Ishikawa (cell line): ENCODE measurements around the gene CFAP61.

Source experiments
- CEBPB ChIP-seq: IDR thresholded peaks from 2 replicates; pipeline ENCODE4 v1.6.1; 2012
- CREB1 ChIP-seq: IDR thresholded peaks from 2 replicates; pipeline ENCODE4 v1.6.1; 2012; ENCODE audit warnings: low read depth
- EGR1 ChIP-seq: IDR thresholded peaks from 2 replicates; pipeline ENCODE4 v1.6.1; 2012
- EP300 ChIP-seq: IDR thresholded peaks from 2 replicates; pipeline ENCODE4 v1.6.1; 2012; ENCODE audit warnings: borderline replicate concordance
- FOXM1 ChIP-seq: IDR thresholded peaks from 2 replicates; pipeline ENCODE4 v1.6.1; 2012; ENCODE audit warnings: low read depth, borderline replicate concordance
- NFIC ChIP-seq: IDR thresholded peaks from 2 replicates; pipeline ENCODE4 v1.6.1; 2012
- RAD21 ChIP-seq: IDR thresholded peaks from 2 replicates; pipeline ENCODE4 v1.6.1; 2012; ENCODE audit warnings: low read depth
- TAF1 ChIP-seq: IDR thresholded peaks from 2 replicates; pipeline ENCODE4 v1.6.1; 2012; ENCODE audit warnings: low read depth, mild to moderate bottlenecking
- TCF12 ChIP-seq: IDR thresholded peaks from 2 replicates; pipeline ENCODE4 v1.6.1; 2012; ENCODE audit warnings: low read depth
- TEAD4 ChIP-seq: IDR thresholded peaks from 2 replicates; pipeline ENCODE4 v1.6.1; 2012
- YY1 ChIP-seq: IDR thresholded peaks from 2 replicates; pipeline ENCODE4 v1.6.1; 2012; ENCODE audit warnings: low read depth
- ZBTB7A ChIP-seq: IDR thresholded peaks from 2 replicates; pipeline ENCODE4 v1.6.1; 2012; ENCODE audit warnings: low read depth
- TF ChIP-seq, protein P1 (sequence below): IDR thresholded peaks from 2 replicates; pipeline ENCODE4 v1.6.1; 2012
- TF ChIP-seq, protein P2 (sequence below): IDR thresholded peaks from 2 replicates; pipeline ENCODE4 v1.6.1; 2012; ENCODE audit warnings: low read depth, mild to moderate bottlenecking
- TF ChIP-seq, protein P3 (sequence below): IDR thresholded peaks from 2 replicates; pipeline ENCODE4 v1.6.1; 2012

Gene CFAP61

DNA sequence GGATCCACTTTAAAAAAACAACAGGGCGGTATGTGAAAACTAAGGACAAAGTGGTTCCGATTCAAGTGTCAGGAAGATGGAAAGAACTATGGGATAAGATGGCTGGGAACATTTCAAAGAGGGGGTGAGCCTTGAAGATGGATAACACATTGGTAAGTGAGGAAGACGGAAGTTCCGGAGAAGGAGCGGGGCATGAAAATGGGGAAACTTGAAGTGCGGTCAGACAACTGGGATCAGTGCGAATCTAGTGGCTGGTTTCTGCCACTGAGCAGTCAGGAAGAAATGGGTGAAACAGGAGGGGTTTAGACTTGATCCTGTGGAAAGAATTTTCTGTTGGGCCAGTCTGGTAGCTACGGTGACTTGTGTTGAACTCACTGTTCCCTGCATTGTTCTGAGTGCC lies 34.0 kb upstream of the CFAP61 start:
- no peak for TF ChIP-seq TCF12
- TF ChIP-seq, protein P1, sequence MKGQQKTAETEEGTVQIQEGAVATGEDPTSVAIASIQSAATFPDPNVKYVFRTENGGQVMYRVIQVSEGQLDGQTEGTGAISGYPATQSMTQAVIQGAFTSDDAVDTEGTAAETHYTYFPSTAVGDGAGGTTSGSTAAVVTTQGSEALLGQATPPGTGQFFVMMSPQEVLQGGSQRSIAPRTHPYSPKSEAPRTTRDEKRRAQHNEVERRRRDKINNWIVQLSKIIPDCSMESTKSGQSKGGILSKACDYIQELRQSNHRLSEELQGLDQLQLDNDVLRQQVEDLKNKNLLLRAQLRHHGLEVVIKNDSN, result no peak
- TF ChIP-seq ZBTB7A, result no peak
- TF ChIP-seq, protein P2, sequence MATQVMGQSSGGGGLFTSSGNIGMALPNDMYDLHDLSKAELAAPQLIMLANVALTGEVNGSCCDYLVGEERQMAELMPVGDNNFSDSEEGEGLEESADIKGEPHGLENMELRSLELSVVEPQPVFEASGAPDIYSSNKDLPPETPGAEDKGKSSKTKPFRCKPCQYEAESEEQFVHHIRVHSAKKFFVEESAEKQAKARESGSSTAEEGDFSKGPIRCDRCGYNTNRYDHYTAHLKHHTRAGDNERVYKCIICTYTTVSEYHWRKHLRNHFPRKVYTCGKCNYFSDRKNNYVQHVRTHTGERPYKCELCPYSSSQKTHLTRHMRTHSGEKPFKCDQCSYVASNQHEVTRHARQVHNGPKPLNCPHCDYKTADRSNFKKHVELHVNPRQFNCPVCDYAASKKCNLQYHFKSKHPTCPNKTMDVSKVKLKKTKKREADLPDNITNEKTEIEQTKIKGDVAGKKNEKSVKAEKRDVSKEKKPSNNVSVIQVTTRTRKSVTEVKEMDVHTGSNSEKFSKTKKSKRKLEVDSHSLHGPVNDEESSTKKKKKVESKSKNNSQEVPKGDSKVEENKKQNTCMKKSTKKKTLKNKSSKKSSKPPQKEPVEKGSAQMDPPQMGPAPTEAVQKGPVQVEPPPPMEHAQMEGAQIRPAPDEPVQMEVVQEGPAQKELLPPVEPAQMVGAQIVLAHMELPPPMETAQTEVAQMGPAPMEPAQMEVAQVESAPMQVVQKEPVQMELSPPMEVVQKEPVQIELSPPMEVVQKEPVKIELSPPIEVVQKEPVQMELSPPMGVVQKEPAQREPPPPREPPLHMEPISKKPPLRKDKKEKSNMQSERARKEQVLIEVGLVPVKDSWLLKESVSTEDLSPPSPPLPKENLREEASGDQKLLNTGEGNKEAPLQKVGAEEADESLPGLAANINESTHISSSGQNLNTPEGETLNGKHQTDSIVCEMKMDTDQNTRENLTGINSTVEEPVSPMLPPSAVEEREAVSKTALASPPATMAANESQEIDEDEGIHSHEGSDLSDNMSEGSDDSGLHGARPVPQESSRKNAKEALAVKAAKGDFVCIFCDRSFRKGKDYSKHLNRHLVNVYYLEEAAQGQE, result no peak
- no peak for TF ChIP-seq EP300
- no peak for TF ChIP-seq YY1
- TF ChIP-seq TEAD4, result no peak
- TF ChIP-seq CEBPB, result no peak
- TF ChIP-seq, protein P3, sequence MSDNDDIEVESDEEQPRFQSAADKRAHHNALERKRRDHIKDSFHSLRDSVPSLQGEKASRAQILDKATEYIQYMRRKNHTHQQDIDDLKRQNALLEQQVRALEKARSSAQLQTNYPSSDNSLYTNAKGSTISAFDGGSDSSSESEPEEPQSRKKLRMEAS, result no peak
- no peak for TF ChIP-seq FOXM1
- TF ChIP-seq NFIC, result no peak

DNA sequence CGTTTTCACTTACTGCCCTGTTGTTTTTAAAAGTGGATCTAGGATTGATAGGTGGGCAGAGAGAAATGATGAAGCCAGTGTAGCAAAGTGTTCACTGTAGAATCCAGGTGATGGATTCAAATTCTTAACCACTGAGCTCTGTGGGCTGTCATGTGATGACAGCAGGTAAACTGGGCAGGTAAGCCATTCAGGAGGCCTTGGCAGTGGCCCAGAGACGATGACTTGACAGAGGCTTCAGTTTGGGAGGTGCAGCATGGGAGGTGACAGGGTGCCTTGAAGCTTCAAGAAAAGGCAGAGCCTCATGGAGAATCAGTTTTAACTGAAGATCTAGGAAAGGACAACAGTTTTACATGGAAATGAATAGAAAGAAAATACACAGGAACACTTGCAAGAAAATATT lies 33.2 kb upstream of the CFAP61 start:
- TF ChIP-seq, protein P3, result no peak
- TF ChIP-seq NFIC, result 0 out of 2 replicates have a peak, but pooled peaks have one; percentile 9
- TF ChIP-seq, protein P1, result peak; percentile 69

DNA sequence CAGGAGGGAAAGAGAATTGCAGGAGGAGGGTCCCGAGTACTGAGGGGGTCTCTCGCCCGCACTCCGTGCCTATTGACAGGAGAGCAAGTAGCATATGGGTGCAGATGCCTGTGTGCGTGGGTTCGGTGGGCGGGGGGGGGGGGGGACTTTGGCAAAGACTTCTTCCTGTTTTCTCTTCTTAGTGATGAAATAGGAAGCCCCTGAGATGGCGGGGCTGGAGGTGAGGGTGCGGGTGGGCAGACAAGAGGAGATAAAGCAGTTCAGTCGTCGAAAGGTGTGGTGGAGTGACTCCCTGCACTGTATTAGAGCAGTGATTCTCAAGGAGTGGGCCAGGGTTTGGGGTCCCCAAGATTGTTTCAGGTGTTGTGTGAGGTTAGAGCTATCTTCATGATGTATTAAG lies 31.4 kb upstream of the CFAP61 start:
- TF ChIP-seq TCF12, result no peak
- TF ChIP-seq YY1, result no peak
- no peak for TF ChIP-seq TAF1
- TF ChIP-seq, protein P1, result no peak
- TF ChIP-seq NFIC, result no peak
- TF ChIP-seq EP300, result no peak
- TF ChIP-seq, protein P2, result no peak
- TF ChIP-seq CREB1, result no peak
- no peak for TF ChIP-seq RAD21
- no peak for TF ChIP-seq FOXM1
- no peak for TF ChIP-seq CEBPB
- TF ChIP-seq EGR1, result no peak
- TF ChIP-seq ZBTB7A, result no peak
- no peak for TF ChIP-seq TEAD4
- TF ChIP-seq, protein P3, result no peak

DNA sequence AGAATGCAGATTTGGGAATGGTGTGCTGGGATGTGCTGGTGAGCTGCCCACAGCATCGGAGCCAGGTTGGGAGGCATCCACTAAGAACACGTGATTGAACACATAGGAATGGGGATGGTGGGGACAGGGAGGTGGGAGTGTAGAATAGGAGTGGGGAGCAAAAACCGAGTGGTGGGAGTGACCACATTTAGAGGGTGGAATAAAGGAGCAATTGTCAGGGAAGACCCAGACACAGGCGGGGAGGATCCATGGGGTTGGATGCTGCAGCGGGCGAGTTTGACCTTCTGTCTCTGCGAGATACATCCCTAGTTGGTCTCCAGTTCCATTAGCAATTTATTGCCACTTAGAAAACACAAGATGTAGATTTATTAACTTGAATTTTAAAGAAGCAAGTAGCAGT lies 30.5 kb upstream of the CFAP61 start:
- TF ChIP-seq EP300, result no peak

DNA sequence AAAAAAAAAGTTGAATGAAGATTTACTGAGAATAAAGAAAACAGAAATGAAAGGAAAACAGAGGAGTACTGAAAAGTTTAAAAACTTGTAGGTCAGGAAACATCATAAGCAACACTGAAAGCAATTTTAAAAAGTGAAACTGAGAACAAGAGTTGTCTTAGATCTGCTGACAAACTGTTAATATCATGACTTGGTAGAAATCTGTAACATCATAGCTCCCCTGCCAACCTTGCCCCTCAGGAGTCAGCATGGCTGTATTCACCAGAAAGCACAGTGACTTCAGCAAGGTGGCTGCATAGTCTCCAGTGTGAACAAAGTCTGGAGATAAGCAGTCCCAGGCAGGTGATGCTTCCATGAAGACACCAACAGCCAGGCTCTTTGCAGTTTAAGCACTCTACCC lies 29.8 kb upstream of the CFAP61 start:
- TF ChIP-seq YY1 (no peak), NFIC (no peak), ZBTB7A (no peak), FOXM1 (no peak), TCF12 (no peak), EGR1 (no peak), CEBPB (no peak), EP300 (no peak), CREB1 (no peak), RAD21 (no peak), TEAD4 (no peak), TAF1 (no peak)
- TF ChIP-seq, protein P2, result no peak
- TF ChIP-seq, protein P3, result no peak
- TF ChIP-seq, protein P1, result no peak
